ENCODE results near the gene ZNF835.

DNA sequence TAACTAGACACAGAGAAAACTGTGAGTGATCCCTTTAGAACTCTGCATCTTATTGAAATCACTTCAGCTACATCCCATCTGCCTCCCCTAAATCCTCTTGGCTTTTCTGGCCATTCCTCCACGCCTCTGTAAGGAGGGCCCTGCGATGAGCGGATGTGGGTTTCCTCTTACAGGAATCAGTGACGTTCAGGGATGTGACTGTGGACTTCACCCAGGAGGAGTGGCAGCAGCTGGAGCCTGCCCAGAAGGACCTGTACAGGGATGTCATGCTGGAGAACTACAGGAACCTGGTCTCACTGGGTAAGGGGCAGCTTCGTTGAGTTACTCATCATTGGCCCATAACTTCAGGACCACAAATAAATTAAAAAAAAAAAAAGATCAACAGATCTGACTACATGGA is 57.9 kb downstream of the ZNF835 start:
- TF ChIP-seq, protein P1, sequence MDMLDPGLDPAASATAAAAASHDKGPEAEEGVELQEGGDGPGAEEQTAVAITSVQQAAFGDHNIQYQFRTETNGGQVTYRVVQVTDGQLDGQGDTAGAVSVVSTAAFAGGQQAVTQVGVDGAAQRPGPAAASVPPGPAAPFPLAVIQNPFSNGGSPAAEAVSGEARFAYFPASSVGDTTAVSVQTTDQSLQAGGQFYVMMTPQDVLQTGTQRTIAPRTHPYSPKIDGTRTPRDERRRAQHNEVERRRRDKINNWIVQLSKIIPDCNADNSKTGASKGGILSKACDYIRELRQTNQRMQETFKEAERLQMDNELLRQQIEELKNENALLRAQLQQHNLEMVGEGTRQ (IDR thresholded peaks at IDR 0.05; ENCODE audit: borderline replicate concordance, low read depth, low read length): no peak
- TF ChIP-seq, protein P2, sequence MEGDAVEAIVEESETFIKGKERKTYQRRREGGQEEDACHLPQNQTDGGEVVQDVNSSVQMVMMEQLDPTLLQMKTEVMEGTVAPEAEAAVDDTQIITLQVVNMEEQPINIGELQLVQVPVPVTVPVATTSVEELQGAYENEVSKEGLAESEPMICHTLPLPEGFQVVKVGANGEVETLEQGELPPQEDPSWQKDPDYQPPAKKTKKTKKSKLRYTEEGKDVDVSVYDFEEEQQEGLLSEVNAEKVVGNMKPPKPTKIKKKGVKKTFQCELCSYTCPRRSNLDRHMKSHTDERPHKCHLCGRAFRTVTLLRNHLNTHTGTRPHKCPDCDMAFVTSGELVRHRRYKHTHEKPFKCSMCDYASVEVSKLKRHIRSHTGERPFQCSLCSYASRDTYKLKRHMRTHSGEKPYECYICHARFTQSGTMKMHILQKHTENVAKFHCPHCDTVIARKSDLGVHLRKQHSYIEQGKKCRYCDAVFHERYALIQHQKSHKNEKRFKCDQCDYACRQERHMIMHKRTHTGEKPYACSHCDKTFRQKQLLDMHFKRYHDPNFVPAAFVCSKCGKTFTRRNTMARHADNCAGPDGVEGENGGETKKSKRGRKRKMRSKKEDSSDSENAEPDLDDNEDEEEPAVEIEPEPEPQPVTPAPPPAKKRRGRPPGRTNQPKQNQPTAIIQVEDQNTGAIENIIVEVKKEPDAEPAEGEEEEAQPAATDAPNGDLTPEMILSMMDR (IDR thresholded peaks at IDR 0.05): no peak
- TF ChIP-seq TCF12 (IDR thresholded peaks at IDR 0.05): no peak

All from SK-N-SH (cell line).